HG03159 (cell line): ENCODE measurements around the gene FABP3.
"Not testable (repeated sequence)": the region's sequence is repeated elsewhere in the genome, so short reads cannot be mapped to it uniquely, and the experiment has no call there.

Experiments
- ATAC-seq: cut with Tn5 transposase; IDR thresholded peaks from one replicate; pipeline ENCODE4 v1.9.1; 2021; ENCODE audit warnings: mild to moderate bottlenecking, moderate library complexity; ENCODE audit not compliant: unreplicated experiment

FABP3 gene

DNA sequence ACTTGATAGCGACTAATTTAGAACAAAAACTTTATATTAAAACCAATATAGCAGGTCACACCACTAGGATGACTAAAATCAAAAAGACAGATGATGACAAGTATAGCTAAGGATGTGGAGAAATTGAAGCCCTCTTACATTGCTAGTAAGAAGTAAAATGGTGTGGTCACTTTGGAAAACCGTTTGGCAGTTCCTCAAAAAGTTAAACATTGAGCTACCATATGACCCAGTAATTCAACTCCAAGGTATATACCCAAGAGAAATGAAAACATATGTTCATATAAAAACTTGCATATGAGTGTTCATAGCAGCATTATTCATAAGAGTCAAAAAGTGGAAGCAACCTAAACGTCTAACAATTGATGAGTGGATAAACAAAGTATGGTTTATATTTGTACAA, 27.1 kb upstream of the FABP3 start:
- no peak for ATAC-seq

DNA sequence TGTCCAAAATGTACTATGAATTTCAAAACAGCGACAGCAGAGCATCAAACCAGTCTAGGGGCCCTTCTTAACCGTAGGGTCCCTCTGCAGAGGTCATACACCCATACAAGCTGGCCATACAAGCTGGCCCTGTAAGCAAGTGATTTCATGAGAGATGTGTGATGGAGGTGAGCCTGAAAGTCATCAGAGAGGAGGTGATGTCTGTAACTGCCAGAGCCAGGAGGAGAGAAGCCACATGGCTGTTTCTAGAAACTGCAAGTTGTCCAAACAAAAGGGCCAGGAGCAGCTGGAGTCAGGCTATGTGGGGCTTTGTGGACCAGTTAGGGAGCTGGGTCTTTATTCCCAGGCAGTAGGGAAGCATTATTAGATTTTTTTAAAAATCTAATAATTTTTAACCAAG, 25.4 kb upstream of the FABP3 start:
- no peak for ATAC-seq

DNA sequence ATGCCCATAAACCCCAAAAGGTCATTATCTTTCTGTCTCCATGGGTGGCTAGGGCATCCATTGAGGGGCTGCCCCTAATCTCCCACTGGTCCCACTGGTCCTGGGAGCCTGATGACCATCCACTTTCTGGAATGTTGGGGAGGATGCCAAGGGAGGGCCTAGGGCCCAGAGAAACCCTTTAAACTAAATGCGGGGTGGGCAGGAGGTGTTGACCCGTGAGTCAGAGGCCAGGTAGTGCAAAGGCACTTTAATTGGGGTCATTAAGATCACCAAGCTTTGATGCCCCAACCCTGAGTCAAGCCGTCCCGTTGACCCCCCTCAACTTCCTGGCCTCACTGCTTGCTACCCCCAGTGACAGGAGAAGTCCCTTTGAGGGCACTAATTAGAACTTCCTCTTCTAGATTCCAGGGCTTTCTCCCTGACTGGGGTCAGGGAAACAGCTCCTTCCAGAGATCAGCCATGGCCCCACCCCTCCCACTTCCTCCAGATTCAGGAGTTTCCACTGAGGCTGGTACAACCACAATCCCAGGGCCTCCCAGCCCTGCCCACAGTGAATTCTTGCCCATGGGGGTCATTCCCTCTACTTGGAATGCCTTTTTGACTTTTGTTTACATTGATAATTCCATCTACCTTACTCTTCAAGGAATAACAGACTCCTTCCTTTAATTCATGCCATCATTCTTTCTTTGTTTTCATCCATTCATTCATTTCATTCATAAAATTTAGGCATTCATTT, 24.7 kb upstream of the FABP3 start:
- no peak for ATAC-seq

DNA sequence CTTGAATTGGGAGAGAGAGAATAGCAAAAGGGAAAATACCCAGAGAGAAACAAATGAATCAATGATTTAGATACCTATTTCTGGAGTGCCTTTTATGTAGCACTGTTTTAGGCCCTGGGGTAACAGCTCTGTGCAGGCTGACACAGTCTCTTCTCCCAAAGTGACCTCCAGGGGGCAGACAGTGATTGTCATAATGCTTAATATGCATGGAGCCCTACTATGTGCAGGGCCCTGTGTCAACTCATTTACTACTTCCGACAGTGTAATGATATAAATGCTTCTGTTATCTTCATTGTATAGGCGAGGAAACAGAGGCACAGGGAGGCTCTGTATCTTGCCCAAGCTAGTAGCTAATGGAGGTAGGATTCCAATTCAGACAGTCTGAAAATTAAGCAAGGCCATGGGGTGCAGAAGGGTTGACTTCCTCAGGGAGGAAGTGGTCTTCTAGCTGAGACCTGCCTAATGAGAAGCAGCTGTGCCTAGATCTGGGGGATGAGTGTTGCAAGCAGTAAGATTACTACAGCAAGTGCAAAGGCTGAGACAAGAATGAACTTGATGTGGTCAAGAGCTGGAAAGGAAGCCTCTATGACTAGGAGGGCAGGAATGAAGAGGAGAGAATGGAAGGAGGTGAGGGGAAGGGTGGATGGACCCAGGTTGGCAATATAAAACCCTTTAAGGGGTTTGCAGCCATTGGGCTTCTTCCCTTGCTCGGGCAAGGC, 23.9 kb upstream of the FABP3 start:
- ATAC-seq: no peak

DNA sequence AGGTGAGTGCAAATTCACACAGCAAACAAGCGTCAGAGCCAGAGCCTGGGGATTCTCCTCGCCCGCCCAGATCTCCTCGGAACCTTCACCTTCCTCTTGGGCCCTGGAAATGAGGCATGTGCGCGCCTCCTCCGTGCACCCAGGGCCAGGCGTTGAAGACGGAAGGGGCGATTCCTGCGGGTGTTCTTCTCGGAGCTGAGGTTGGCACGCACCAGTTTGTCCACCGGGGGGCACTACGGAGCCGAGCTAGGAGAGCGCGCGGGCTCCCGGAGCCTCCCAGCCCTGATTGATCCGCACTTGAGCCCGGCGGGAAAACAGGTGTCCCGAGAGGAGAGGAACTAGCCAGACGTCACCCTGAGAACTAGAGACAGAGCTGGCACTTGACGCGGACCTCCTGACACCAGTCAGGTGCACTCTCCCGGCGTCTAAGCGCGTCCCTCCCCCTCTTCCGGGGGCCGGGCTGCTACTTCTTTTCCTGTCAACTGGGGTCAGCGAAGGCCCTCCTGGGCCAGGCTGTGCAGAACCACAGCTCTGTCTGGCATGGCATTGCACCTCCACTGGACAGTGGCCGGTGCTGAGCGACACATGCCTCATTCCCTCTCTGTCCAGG, 21.8 kb upstream of the FABP3 start:
- ATAC-seq: no peak

DNA sequence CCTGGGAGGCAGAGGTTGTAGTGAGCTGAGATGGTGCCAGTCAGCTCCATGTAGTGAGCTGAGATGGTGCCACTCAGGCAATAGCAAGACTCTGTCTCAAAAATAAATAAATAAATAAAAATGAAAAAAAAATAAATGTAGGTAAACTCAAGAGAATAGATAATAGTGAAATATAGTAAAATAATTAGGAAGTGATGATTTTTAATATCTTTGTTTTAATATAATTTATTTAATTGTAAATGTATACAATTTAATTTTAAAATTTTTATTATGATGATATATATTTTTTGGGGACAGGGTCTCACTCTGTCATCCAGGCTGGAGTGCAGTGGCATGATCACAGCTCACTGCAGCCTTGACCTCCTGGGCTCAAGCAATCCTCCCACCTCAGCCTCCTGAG, 20.6 kb upstream of the FABP3 start:
- ATAC-seq: no peak

DNA sequence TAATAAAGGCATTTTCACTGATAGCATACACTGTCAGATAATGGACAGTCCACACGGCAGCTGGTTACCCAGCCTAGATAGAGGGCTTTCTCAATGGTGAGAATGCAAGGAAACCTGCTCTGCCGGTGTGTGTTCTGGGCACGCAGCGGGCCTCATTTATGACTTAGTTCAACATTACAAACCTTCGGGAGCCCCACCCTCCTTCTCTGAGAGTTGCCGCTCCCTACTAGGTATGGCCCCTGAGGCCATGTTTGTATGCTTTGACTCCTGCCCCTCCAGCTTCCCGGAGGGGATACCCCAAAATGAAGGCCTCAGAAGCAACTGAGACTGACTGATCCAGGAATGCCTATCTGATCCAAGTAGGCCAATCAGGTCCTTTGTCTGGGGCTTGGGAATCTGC, 17.2 kb upstream of the FABP3 start:
- no peak for ATAC-seq

DNA sequence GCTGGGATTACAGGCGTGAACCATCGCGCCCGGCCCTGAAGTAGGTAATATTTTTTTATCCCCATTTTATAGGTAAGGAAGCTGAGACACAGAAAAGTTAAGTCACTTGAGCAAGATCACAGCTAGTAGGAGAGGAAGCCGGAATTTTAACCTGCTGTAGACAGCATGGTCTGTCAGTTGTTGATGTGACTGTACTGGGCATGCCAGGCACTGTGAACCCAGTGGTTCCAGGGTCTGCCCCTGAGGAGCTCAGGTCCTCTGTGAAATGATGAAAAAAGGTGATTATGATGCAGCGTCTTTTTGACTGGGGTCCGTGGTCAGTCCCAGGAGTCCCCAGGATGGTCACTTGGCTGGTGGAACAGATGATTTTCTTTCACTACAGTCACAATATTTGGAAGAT, 16.7 kb upstream of the FABP3 start:
- ATAC-seq: no peak

DNA sequence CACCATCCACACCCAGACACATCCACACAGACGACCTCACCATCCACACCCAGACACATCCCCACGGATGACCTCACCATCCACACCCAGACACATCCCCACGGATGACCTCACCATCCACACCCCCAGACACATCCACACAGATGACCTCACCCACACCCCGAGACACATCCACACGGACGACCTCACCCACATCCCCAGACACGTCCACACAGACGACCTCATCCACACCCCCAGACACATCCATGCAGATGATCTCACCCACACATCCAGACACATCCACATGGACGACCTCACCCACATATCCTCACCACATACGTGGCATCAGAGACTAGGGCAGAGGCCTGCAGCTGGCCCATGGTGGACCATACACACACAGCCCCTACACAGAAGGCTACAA, 14.7 kb upstream of the FABP3 start:
- ATAC-seq: no peak

DNA sequence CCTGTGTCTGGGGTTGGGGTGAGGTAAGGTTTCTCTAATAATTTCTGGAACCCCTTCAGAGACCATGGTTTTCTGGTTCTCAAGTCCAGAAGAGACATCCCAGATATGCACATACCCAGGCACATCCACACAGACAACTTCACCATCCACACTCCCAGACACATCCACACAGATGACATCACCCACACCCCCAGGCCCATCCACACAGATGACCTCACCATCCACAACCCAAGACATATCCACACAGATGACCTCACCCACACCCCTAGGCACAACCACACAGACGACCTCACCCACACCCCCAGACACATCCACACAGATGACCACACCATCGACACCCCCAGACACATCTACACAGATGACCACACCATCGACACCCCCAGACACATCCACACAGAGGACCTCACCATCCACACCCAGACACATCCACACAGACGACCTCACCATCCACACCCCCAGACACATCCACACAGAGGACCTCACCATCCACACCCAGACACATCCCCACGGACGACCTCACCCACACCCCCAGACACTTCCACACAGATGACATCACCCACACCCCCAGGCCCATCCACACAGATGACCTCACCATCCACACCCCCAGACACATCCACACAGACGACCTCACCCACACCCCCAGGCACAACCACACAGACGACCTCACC, 13.8 kb upstream of the FABP3 start:
- ATAC-seq: not testable (repeated sequence)

DNA sequence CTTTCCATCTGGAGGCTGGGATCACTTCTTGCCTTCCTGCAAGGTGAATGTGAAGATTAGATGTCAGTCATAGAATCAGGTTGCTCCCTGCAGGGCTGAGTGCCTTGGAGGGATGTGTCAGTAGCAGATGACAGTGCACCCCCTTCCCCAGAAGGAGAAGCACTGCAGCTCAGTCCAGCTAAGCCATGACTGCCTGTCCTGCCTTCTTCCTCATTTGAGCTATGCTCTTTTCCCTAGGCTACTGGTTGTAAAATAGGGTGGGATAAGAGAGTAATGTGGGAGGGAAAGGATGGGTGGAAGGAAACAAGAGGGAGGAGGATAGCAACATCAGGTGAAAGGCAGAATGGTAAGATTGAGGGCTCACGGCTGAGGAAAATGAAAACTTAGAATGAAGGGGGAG, 11.1 kb upstream of the FABP3 start:
- ATAC-seq: no peak

DNA sequence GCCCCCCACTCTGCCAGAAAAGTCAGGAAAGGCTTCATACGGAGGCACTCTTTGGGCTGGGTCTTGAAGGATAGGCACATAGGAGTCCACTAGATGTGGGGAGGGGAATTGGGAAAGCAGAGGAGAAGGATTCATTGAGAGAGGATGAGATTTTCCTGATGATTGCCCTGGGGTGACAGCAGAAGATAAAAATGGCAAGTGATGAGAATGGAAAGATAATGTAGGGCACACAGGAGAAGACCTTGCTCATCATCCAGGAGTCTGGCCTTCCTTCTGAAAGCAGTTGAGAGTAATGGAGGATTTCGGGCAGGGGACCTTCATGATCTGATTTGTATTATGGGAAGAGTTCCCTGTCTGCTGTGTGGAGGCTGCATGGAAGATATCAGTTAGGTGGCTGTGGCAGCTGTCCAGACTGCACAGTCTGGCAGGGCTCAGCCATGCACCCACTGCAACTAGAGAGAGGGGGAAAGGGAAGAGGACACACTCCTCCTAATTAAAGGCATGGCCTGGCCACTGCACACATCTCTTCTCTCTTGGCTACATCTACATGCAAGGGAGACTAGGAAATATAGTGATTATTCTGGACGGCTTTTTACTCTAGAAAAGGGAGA, 9.6 kb upstream of the FABP3 start:
- ATAC-seq: no peak

DNA sequence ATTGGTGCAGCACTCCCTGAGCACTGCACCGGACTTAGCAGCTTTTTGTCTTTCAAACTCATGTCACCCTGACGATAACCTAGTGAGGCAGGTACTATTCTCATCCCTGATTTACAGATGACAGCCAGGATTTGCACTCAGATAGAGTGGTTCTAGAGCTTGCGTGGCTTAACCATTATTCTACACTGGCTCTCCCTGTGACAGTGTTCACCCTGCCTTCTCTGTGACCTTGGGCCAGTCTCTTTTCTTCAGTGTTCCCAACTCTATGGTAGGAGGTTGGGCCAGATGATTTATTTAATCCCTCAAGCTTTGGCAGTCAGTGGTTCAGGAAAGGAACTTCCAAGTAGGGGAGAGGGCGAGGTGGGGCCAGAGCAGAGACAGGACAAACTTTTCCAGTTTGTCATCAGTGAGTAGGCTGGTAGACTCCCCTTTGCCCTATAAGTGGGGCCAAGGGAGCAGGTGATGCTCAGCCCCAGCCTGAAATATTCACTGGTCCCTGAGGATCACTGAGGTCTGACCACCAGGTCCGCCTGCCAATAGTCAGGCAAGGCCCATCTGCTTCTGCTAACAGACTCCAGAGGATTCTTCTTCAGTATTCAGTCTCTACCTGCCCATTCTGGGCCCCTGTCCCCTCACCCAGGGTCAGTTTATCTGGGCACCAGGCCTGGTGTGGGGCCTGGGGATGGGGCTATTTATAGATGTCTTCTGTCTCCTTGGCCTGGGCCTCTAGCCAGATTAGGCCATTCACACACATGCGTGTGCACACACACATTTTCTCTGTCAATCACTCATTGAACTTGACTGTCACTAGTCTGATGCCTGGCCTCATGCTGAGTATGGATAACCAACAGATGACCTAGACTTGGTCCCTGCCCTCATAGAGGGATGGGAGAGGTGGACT, 8.8 kb upstream of the FABP3 start:
- no peak for ATAC-seq

DNA sequence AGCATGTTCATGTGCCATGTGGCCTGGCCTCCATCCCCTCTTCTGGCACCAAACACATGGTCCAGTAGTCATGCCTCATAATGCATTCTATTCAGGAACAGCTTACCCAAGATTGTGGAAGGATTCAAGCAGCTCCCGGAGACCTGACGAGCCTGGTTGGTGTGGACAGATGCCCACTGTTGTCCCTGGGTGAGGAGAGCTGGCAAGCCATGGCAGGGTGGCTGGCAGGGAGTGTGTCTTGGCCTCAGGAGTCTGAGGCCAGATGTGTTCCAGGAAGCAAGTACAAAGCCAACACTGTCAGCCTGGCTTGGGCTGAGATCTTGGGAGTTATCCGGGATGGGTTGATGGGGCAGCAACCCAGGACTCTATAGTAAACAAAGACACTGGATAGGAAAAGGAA, 7.3 kb upstream of the FABP3 start:
- no peak for ATAC-seq

DNA sequence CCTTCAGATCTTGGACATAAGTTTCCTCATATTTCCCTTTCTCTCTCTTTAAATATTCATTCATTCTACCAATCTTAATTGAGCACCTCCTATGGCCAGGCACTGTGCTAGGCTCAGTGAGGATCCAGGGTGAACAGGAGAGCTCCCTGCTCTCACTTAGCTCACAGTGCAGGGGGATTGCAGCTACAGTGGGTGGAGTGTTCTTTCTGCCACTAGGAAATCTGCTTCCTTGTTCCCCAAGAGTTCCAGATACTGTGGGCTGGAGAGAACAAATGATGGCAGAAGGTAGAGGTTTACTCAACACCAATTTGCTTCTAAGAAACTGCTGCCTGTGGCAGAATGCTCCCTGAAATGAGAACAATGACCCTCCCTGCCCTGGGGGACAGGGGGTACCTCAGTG, 5.1 kb upstream of the FABP3 start:
- no peak for ATAC-seq

DNA sequence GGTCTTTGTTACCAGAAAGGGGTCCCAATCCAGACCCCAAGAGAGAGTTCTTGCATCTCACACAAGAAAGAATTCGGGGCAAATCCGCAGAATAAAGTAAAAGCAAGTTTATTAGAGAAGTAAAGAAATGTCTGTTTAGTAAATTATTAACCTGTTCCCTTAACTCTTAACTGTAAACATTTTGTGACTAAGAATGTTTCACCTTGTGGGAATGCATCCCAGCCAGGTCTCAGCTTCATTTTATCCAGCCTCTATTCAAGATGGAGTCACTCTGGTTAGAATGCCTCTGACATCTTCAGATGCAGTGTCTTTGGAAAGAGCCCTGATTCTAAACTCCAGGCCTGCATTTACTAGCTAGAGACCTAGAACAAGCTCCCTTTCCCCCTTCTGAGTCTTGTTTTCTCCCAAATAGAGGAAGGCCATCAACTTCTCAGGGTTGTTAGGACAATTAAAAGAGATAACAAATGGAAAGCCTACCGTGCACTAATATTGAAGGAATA, 4.5 kb upstream of the FABP3 start:
- no peak for ATAC-seq

DNA sequence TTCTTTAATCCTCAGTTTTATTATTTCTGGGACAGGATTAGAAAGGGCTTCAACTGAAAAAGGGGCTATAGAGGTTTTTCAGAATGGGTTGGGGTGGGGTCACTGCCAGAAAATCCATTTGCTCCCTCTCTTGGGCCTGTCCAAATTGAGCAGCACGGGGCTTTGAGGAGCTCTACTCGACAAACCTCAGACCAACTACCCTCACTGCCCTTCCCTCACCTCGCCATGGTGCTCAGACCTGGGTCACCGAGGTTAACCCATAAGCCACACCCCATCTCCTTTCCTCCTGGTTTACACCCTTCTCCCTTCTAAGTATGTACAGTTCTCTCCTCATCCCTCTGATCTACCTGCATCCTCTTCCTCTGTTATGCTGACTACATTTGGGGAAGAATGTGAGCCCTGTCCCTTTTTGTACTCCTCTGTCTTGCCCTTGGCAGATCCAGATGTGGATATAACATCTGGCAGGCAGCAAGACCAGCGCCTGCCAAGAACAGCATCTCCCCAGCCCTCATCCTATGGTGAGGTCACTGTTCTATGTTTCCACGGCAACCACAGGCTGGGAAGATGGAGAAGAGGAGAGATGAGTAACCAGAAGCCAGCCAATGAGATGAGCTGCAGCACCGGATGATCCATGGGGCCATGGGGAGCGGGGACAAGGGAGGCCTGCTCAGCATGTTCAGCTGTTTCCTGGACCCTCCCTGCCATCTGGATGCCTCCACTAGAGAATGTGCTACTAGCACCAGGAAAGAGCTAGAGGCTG, 3.7 kb upstream of the FABP3 start:
- no peak for ATAC-seq

DNA sequence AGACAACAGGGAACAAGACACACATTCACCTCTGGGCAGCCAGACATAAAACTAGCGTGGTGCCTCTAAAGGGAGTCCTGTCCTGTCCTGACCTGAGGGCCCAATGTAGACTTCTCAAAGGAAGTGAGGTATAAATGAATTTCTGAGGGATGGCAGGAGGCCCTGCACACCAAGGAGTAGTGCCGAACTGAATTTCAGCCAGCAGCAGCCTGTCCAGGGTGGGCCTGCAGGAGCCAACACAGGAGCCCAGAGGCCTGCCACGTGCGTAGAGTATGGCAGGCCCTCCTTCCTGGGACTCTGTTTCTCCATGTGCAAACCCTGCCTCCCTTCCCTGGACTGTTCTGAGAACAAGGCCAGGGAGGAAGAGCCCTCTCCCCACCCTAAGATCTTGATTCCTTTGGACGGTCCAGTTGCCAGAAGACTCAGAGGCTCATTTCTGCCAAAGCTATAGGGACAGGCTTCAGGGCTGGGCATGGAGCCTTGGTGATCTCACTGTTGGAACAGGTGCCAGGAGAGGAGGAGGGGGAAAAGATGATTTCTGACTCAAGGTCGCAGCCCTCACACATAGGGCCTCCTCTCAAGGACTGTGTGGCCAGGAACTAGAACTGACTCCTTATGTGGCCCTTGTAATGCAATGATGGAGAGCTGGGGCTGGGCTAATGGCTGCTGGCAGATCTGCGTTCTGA, 1.8 kb upstream of the FABP3 start:
- no peak for ATAC-seq
